Caco-2 (cell line): ENCODE results near the gene MDN1. TPM values are rescaled to one million over a fixed set of nuclear protein-coding genes. Genes with fewer than 3 reads are reported as not detected.

Experiments used
- BruUV-seq: library from RNA; stranded (reverse); fragments of 400-500 nt; replicated peaks from 2 replicates; lab custom pipeline; 2021; lab: Mats Ljungman, UMichigan
- CTCF ChIA-PET: fragments of 300-600 bp; sonication (Branson Sonifier 250); formaldehyde crosslinking; loops from one replicate; lab custom pipeline; 2022; ENCODE audit warnings: antibody characterized with exemption; lab: Charles Lee
- POLR2A ChIA-PET: fragments of 300-600 bp; sonication (Branson Sonifier 250); formaldehyde crosslinking; loops from one replicate; lab custom pipeline; 2022; ENCODE audit warnings: antibody characterized with exemption; lab: Charles Lee
- DNase-seq, 2 experiments: peaks; one replicate each; pipeline versions ENCODE4 v3.0.0 to v3.0.0-alpha.2; 2020 to 2022
- H3K27me3 ChIP-seq: replicated peaks from 2 replicates; pipeline ENCODE4 v1.6.0; 2011; ENCODE audit warnings: low read length; ENCODE audit not compliant: control insufficient read depth, insufficient read depth
- H3K36me3 ChIP-seq: 2 replicates; pipeline ENCODE4 v1.5.1; 2011; ENCODE audit warnings: low read length; ENCODE audit not compliant: control insufficient read depth, insufficient read depth
- H3K4me1 ChIP-seq: fragments of 250-450 bp; sonication (Bioruptor Pico); 2 replicates; pipeline ENCODE4 v1.5.1; 2020; ENCODE audit warnings: mild to moderate bottlenecking
- H3K4me3 ChIP-seq: 2 replicates; pipeline ENCODE4 v1.5.1; 2011; ENCODE audit warnings: low read depth, mild to moderate bottlenecking, control low read depth, low read length
- H3K9me3 ChIP-seq: fragments of 250-450 bp; sonication (Bioruptor Pico); 2 replicates; pipeline ENCODE4 v1.5.1; 2020; ENCODE audit warnings: mild to moderate bottlenecking, moderate library complexity
- H3K27ac Mint-ChIP-seq: one replicate; pipeline ENCODE4 v1.8.0; 2022; ENCODE audit warnings: mixed read lengths; ENCODE audit not compliant: unreplicated experiment
- H3K27me3 Mint-ChIP-seq: one replicate; pipeline ENCODE4 v1.8.0; 2022; ENCODE audit warnings: mixed read lengths; ENCODE audit not compliant: insufficient read depth, unreplicated experiment
- H3K36me3 Mint-ChIP-seq: one replicate; pipeline ENCODE4 v1.8.0; 2022; ENCODE audit warnings: mild to moderate bottlenecking, mixed read lengths; ENCODE audit not compliant: insufficient read depth, unreplicated experiment
- H3K4me1 Mint-ChIP-seq: one replicate; pipeline ENCODE4 v1.8.0; 2022; ENCODE audit warnings: low read depth, mixed read lengths; ENCODE audit not compliant: unreplicated experiment
- H3K4me3 Mint-ChIP-seq: one replicate; pipeline ENCODE4 v1.8.0; 2022; ENCODE audit warnings: mild to moderate bottlenecking, moderate library complexity, mixed read lengths; ENCODE audit not compliant: unreplicated experiment
- H3K9me3 Mint-ChIP-seq: one replicate; pipeline ENCODE4 v1.8.0; 2022; ENCODE audit warnings: mixed read lengths; ENCODE audit not compliant: unreplicated experiment
- CTCF ChIP-seq, 2 experiments: fragments of 200-600 bp in 1 of 2; IDR thresholded peaks; 1 replicate in 1 of 2; 2 replicates in 1 of 2; pipeline versions ENCODE4 v1.5.1 to v1.8.0; 2011 to 2022; ENCODE audit warnings: antibody characterized with exemption in 1 of 2, control low read depth in 1 of 2, inconsistent platforms in 1 of 2, low read depth in 1 of 2, low read length in 1 of 2, mild to moderate bottlenecking in 1 of 2, moderate library complexity in 1 of 2; ENCODE audit not compliant: insufficient read depth in 1 of 2, severe bottlenecking in 1 of 2, unreplicated experiment in 1 of 2
- intact Hi-C: fragments of 100-400 bp; cut with micrococcal nuclease; formaldehyde crosslinking; loops from one replicate; pipeline ENCODE4 v1.10.0; 2022; ENCODE audit not compliant: unreplicated experiment
- total RNA-seq: library from RNA; stranded (reverse); gene quantifications from 2 replicates; pipeline ENCODE4 v1.2.3, GENCODE V29; 2022

Gene MDN1
- total RNA-seq, 1 experiment from 2014 or later: 49.0 TPM

DNA sequence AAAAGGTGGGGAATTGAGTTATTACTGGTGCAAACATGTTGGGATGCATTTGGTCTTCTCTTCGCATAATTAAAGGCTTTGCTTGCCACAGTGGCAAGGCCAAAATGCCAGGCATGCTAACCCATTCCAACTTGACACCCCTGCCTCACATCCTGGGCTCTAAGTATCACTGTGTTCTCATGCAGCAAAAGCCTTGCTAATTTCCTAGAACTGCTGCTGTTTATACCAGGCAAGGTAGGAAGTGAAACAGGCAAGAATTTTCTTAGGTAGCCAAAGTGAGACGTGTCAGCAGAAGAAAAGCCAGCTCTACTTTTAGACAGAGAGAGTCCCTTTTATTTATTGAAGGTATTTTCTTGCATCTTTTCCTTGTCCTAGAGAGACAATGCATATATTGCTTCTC is 222.2 kb downstream of the MDN1 start:
- peaks cover 6% of the 10 kb centered on the region for H3K9me3 Mint-ChIP-seq
- POLR2A ChIA-PET: no interaction called here
- no peak overlapping the region for H3K4me3 Mint-ChIP-seq
- peaks cover 4% of the 10 kb centered on the region; the same call in 1 of the 2 replicates for H3K4me1 ChIP-seq
- CTCF ChIA-PET: interaction anchor here (1.6 kb wide), 1 partner anchor 165 kb away, joined by 14 read pairs; the partner anchor contains the start of gene ANKRD6
- H3K9me3 ChIP-seq: no peaks in the 10 kb centered on the region
- BruUV-seq: no TSS peak
- peaks cover 6% of the 10 kb centered on the region for H3K4me1 Mint-ChIP-seq
- no peaks in the 10 kb centered on the region for H3K36me3 Mint-ChIP-seq
- H3K36me3 ChIP-seq: no peaks in the 10 kb centered on the region
- no peaks in the 10 kb centered on the region for H3K27me3 Mint-ChIP-seq
- intact Hi-C loops: loop anchor here (5.0 kb wide), 2 partner anchors 70 to 95 kb away; no protein-coding TSS in a partner anchor
- H3K27ac Mint-ChIP-seq: no peak overlapping the region
- no peak overlapping the region for H3K4me3 ChIP-seq
- no peak for DNase-seq
- H3K27me3 ChIP-seq: no peaks in the 10 kb centered on the region
- TF ChIP-seq CTCF (IDR thresholded peaks at IDR 0.05; ENCODE audit: insufficient read depth in 1 of 2, low read depth in 1 of 2, low read length in 1 of 2, severe bottlenecking in 1 of 2, unreplicated experiment in 1 of 2): no peak

- H3K36me3 ChIP-seq: no peaks in the 10 kb centered on the region
- no peaks in the 10 kb centered on the region for H3K27me3 Mint-ChIP-seq
- H3K9me3 Mint-ChIP-seq: peaks cover 6% of the 10 kb centered on the region
- no peaks in the 10 kb centered on the region for H3K9me3 ChIP-seq
- H3K36me3 Mint-ChIP-seq: no peaks in the 10 kb centered on the region
- H3K4me1 ChIP-seq: peaks cover 4% of the 10 kb centered on the region; the same call in 1 of the 2 replicates
- no TSS peak for BruUV-seq
- TF ChIP-seq CTCF (IDR thresholded peaks at IDR 0.05; ENCODE audit: insufficient read depth in 1 of 2, low read depth in 1 of 2, low read length in 1 of 2, severe bottlenecking in 1 of 2, unreplicated experiment in 1 of 2): no peak
- peak in 1 of 2 experiments; percentile 17 for DNase-seq
- ChIA-PET POLR2A (no interaction called here), CTCF (no interaction called here)
- intact Hi-C loops: loop anchor here (5.0 kb wide), 2 partner anchors 69 to 94 kb away; no protein-coding TSS in a partner anchor
- no peaks in the 10 kb centered on the region for H3K27me3 ChIP-seq
- peaks cover 6% of the 10 kb centered on the region for H3K4me1 Mint-ChIP-seq
- no peak overlapping the region for H3K4me3 Mint-ChIP-seq
- no peak overlapping the region for H3K4me3 ChIP-seq
- no peak overlapping the region for H3K27ac Mint-ChIP-seq
Measured at GRCh38 chr6:89596484-89596883, 223.1 kb downstream of the MDN1 start.

DNA sequence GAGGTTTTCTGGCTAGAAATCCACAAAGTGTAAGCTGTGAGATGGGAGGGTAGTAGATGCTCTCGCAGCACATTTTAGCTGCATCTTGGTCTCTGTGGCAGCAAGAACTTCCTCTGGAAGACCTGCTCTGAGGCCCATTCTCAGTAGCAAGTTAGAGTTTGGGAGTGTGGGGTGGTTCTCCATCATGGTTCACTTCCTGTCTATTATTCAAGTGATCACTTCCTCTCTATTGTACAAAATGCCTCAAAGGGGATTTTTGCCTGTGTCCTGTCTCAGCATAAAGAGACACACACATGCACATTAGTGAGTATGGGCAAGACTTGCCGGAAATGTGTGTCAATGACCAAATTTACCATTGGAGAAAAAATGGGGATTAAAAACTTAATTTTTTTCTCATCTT is 223.5 kb downstream of the MDN1 start:
- H3K4me1 Mint-ChIP-seq: peaks cover 6% of the 10 kb centered on the region
- ChIA-PET POLR2A (no interaction called here), CTCF (no interaction called here)
- no peaks in the 10 kb centered on the region for H3K27me3 Mint-ChIP-seq
- no peak overlapping the region for H3K4me3 Mint-ChIP-seq
- peaks cover 4% of the 10 kb centered on the region; the same call in 1 of the 2 replicates for H3K4me1 ChIP-seq
- H3K27me3 ChIP-seq: no peaks in the 10 kb centered on the region
- DNase-seq: no peak
- no TSS peak for BruUV-seq
- no peaks in the 10 kb centered on the region for H3K9me3 ChIP-seq
- peaks cover 6% of the 10 kb centered on the region for H3K9me3 Mint-ChIP-seq
- no peak overlapping the region for H3K27ac Mint-ChIP-seq
- TF ChIP-seq CTCF (IDR thresholded peaks at IDR 0.05; ENCODE audit: insufficient read depth in 1 of 2, low read depth in 1 of 2, low read length in 1 of 2, severe bottlenecking in 1 of 2, unreplicated experiment in 1 of 2): no peak
- no peak overlapping the region for H3K4me3 ChIP-seq
- H3K36me3 Mint-ChIP-seq: no peaks in the 10 kb centered on the region
- intact Hi-C loops: loop anchor here (5.0 kb wide), 2 partner anchors 69 to 94 kb away; no protein-coding TSS in a partner anchor
- no peaks in the 10 kb centered on the region for H3K36me3 ChIP-seq

Other genes with a start within 250 kb of the MDN1 start
- 36.4 and 40.9 TPM in 2 replicates for gene LYRM2, start 181.0 kb downstream of the MDN1 start, total RNA-seq
- 19.3 and 23.3 TPM in 2 replicates for gene CASP8AP2, start 10.1 kb upstream of the MDN1 start, total RNA-seq
- not detected in 2 replicates for gene GJA10, start 74.7 kb upstream of the MDN1 start, total RNA-seq